Measurements from ENCODE around the gene UBA52. TPM values are rescaled to one million over a fixed set of nuclear protein-coding genes. Genes with fewer than 3 reads are reported as not detected.

Gene UBA52
- total and polyA plus RNA-seq, 7 experiments from 2014 or later = 1,563 to 2,429 (median 2,196) TPM

Other genes starting within 250 kb of the UBA52 start
- 100 to 1,000 TPM in 1 of 5 experiments, 10 to 100 TPM in 4; 45.3 to 131 (median 56.2) TPM for gene LSM4, start 248.8 kb upstream of the UBA52 start, total RNA-seq
- 100 to 1,000 TPM; 123 to 163 TPM for gene LSM4, start 248.8 kb upstream of the UBA52 start, polyA plus RNA-seq
- 10 to 100 TPM; 26.6 to 57.1 (median 43.8) TPM for gene PGPEP1, start 231.3 kb upstream of the UBA52 start, total RNA-seq
- gene PGPEP1, start 231.3 kb upstream of the UBA52 start, polyA plus RNA-seq = 10 to 100 TPM in 1 of 2 donors, 1 to 10 TPM in 1; 9.4 to 11.1 TPM
- gene GDF15, start 185.7 kb upstream of the UBA52 start, total RNA-seq = under 1 TPM in 4 of 5 experiments, not detected in 1; 0.32 to 0.73 (median 0.58) TPM
- not detected for gene GDF15, start 185.7 kb upstream of the UBA52 start, polyA plus RNA-seq
- gene LRRC25, start 174.2 kb upstream of the UBA52 start, total RNA-seq = 10 to 100 TPM in 1 of 5 experiments, 1 to 10 TPM in 2, under 1 TPM in 2; 0.15 to 68.6 (median 1.2) TPM
- gene LRRC25, start 174.2 kb upstream of the UBA52 start, polyA plus RNA-seq = under 1 TPM; 0.20 to 0.44 TPM
- 100 to 1,000 TPM in 1 of 5 experiments, 10 to 100 TPM in 4; 27.0 to 185 (median 40.7) TPM for gene SSBP4, start 152.5 kb upstream of the UBA52 start, total RNA-seq
- 10 to 100 TPM; 33.5 to 42.8 TPM for gene SSBP4, start 152.5 kb upstream of the UBA52 start, polyA plus RNA-seq
- gene ISYNA1, start 133.7 kb upstream of the UBA52 start, total RNA-seq = 10 to 100 TPM in 4 of 5 experiments, 1 to 10 TPM in 1; 9.5 to 42.5 (median 42.0) TPM
- gene ISYNA1, start 133.7 kb upstream of the UBA52 start, polyA plus RNA-seq = 10 to 100 TPM; 21.9 to 29.0 TPM
- gene ELL, start 49.8 kb upstream of the UBA52 start, total RNA-seq = 10 to 100 TPM; 18.9 to 70.4 (median 25.0) TPM
- 10 to 100 TPM in 1 of 2 donors, 1 to 10 TPM in 1; 8.9 to 12.6 TPM for gene ELL, start 49.8 kb upstream of the UBA52 start, polyA plus RNA-seq
- 100 to 1,000 TPM; 137 to 241 (median 221) TPM for gene FKBP8, start 28.3 kb upstream of the UBA52 start, total RNA-seq
- gene FKBP8, start 28.3 kb upstream of the UBA52 start, polyA plus RNA-seq = 100 to 1,000 TPM in 1 of 2 donors, 10 to 100 TPM in 1; 96.9 to 155 TPM
- 100 to 1,000 TPM in 2 of 5 experiments, 10 to 100 TPM in 3; 74.7 to 108 (median 99.9) TPM for gene KXD1, start 14.0 kb upstream of the UBA52 start, total RNA-seq
- gene KXD1, start 14.0 kb upstream of the UBA52 start, polyA plus RNA-seq = 10 to 100 TPM; 70.3 to 78.5 TPM
- 100 to 1,000 TPM in 4 of 5 experiments, 10 to 100 TPM in 1; 83.9 to 152 (median 116) TPM for gene REX1BD, start 16.9 kb downstream of the UBA52 start, total RNA-seq
- 100 to 1,000 TPM; 164 to 197 TPM for gene REX1BD, start 16.9 kb downstream of the UBA52 start, polyA plus RNA-seq
- not detected for gene CRLF1, start 34.9 kb downstream of the UBA52 start, total RNA-seq
- under 1 TPM; 0.28 to 0.49 TPM for gene CRLF1, start 34.9 kb downstream of the UBA52 start, polyA plus RNA-seq
- gene TMEM59L, start 41.0 kb downstream of the UBA52 start, total RNA-seq = under 1 TPM in 2 of 5 experiments, not detected in 3; 0.22 to 0.24 TPM
- under 1 TPM; 0.37 to 0.74 TPM for gene TMEM59L, start 41.0 kb downstream of the UBA52 start, polyA plus RNA-seq
- 10 to 100 TPM in 4 of 5 experiments, 1 to 10 TPM in 1; 9.5 to 16.3 (median 12.7) TPM for gene KLHL26, start 65.2 kb downstream of the UBA52 start, total RNA-seq
- 1 to 10 TPM; 3.7 to 6.1 TPM for gene KLHL26, start 65.2 kb downstream of the UBA52 start, polyA plus RNA-seq
- gene CRTC1, start 111.8 kb downstream of the UBA52 start, total RNA-seq = 10 to 100 TPM in 4 of 5 experiments, 1 to 10 TPM in 1; 8.4 to 23.4 (median 22.3) TPM
- 1 to 10 TPM in 1 of 2 donors, under 1 TPM in 1; 0.97 to 1.7 TPM for gene CRTC1, start 111.8 kb downstream of the UBA52 start, polyA plus RNA-seq
- not detected for gene COMP, start 219.4 kb downstream of the UBA52 start, total RNA-seq
- gene COMP, start 219.4 kb downstream of the UBA52 start, polyA plus RNA-seq = not detected